Peyer's patch (tissue), 4 donors: ENCODE measurements around the gene AP1M1.

Experiments
- CTCF ChIP-seq, 6 experiments: fragments of 450-650 bp in 4 of 6; fragments of 200-600 bp in 2 of 6; sonication (generic) in 1 of 6; IDR thresholded peaks; one replicate each; pipeline ENCODE4 v1.5.1; 2017 to 2019; ENCODE audit warnings: antibody characterized with exemption in 6 of 6, mild to moderate bottlenecking in 3 of 6, moderate library complexity in 1 of 6
- POLR2A ChIP-seq, 2 donors: fragments of 450-650 bp; IDR thresholded peaks; one replicate each; pipeline ENCODE4 v1.5.1; 2017; ENCODE audit warnings: antibody characterized with exemption in 2 of 2, mild to moderate bottlenecking in 2 of 2, moderate library complexity in 2 of 2

DNA sequence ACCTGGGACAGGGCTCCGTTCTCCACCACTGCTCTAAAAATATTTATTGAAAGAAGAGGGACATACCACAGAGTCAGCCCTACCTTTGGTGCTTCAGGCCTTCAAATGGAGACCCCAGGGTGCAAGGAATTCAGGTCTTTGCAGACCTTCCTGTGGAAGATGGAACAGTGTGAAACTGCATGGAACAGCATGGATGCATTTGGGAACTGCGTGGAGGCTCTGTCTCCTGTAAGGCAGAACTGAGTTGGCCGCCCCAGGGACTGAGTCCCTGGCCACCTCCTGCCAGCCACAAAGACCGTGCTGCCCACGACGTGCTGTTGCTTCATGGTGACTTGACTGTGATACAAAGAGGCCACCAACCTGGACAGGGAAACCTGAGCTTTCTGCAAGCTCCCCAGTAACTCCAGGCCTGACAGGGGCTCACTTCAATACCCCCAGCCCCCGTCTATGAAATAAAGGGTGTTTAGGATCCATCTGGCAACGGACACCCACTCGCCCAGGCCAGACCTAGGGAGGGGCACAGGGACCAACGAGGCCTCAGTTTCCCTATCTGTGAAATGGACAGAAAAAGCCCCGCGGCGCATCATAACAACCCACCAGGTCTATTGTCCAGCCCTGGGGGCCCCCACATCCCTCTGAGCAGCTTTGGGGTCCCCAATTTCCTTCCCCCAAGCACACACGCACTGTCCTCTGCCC lies 68.3 kb downstream of the AP1M1 start:
- TF ChIP-seq CTCF (IDR thresholded peaks at IDR 0.05) (no peak), POLR2A (IDR thresholded peaks at IDR 0.05) (no peak)
